HepG2 (cell line): ENCODE data around the gene NES. TPM values are rescaled to one million over a fixed set of nuclear protein-coding genes. Genes with fewer than 3 reads are reported as not detected.

Source experiments
- CBFB ChIP-seq: sonication (generic); formaldehyde crosslinking; IDR thresholded peaks from 2 replicates; pipeline ENCODE4 v1.4.0; 2020; ENCODE audit warnings: missing genetic modification reagents
- CHD4 ChIP-seq: fragments of 200-600 bp; sonication (generic); IDR thresholded peaks from 2 replicates; pipeline ENCODE4 v1.7.0; 2017; ENCODE audit warnings: mild to moderate bottlenecking, low read length, borderline replicate concordance
- MAFK ChIP-seq, 2 experiments: IDR thresholded peaks in 1 of 2; conservative IDR thresholded peaks in 1 of 2; 2 replicates each; pipeline ENCODE4 v1.6.1; 2011; ENCODE audit warnings: improper control_type of control experiment in 2 of 2, low read length in 2 of 2
- MEIS2 ChIP-seq: sonication (generic); formaldehyde crosslinking; IDR thresholded peaks from 2 replicates; pipeline ENCODE4 v1.9.0; 2021; ENCODE audit warnings: mild to moderate bottlenecking, missing genetic modification reagents
- MXD1 ChIP-seq: sonication (generic); formaldehyde crosslinking; IDR thresholded peaks from 2 replicates; pipeline ENCODE4 v1.4.0; 2020; ENCODE audit warnings: mild to moderate bottlenecking, missing genetic modification reagents
- NONO ChIP-seq, 2 experiments: fragments of 450-650 bp in 1 of 2; sonication (generic) in 1 of 2; formaldehyde crosslinking in 1 of 2; IDR thresholded peaks in 1 of 2; conservative IDR thresholded peaks in 1 of 2; 2 replicates each; pipeline versions ENCODE4 v1.6.1 to v1.8.0; 2017 to 2022; ENCODE audit warnings: mild to moderate bottlenecking in 1 of 2, missing genetic modification reagents in 1 of 2, moderate library complexity in 1 of 2
- UBTF ChIP-seq: sonication (generic); formaldehyde crosslinking; IDR thresholded peaks from 2 replicates; pipeline ENCODE4 v1.4.0; 2020; ENCODE audit warnings: mild to moderate bottlenecking, missing genetic modification reagents
- ZFP91 ChIP-seq: sonication (generic); formaldehyde crosslinking; IDR thresholded peaks from 2 replicates; pipeline ENCODE4 v1.9.0; 2022; ENCODE audit warnings: missing genetic modification reagents, mild to moderate bottlenecking, borderline replicate concordance
- ZNF230 ChIP-seq: sonication (generic); formaldehyde crosslinking; IDR thresholded peaks from 2 replicates; pipeline ENCODE4 v1.4.0; 2020; ENCODE audit warnings: mild to moderate bottlenecking, missing genetic modification reagents
- ZNF574 ChIP-seq: sonication (generic); formaldehyde crosslinking; IDR thresholded peaks from 2 replicates; pipeline ENCODE4 v1.4.0; 2020; ENCODE audit warnings: missing genetic modification reagents
- ZNF615 ChIP-seq: sonication (generic); formaldehyde crosslinking; IDR thresholded peaks from 2 replicates; pipeline ENCODE4 v1.5.0; 2020; ENCODE audit warnings: mild to moderate bottlenecking, missing genetic modification reagents, borderline replicate concordance
- polyA plus RNA-seq, 8 experiments: library from polyadenylated mRNA; depleted of rRNA in 3 of 8; stranded (reverse) in 7 of 8; unstranded in 1 of 8; fragments of >200 nt; fragmentation: Illumina TruSeq in 4 of 8; extraction: Trizol in 4 of 8; gene quantifications; 2 replicates each; pipeline versions ENCODE4 v1.2.1 to v1.2.3, GENCODE V29; 2011 to 2016; ENCODE audit warnings: low read depth in 4 of 8, missing spikeins in 1 of 8, mixed read lengths in 1 of 8; ENCODE audit not compliant: insufficient read depth in 1 of 8
- total RNA-seq, 5 experiments: library from RNA; depleted of rRNA; stranded (reverse); fragments of >200 nt; fragmentation: Illumina TruSeq; extraction: Trizol; gene quantifications; 2 replicates each; pipeline ENCODE4 v1.2.3, GENCODE V29; 2016; ENCODE audit warnings: low read depth in 1 of 5
- TF ChIP-seq, protein P1 (sequence below): IDR thresholded peaks from 2 replicates; pipeline ENCODE4 v1.6.1; 2012; ENCODE audit warnings: inconsistent platforms
- TF ChIP-seq, protein P2 (sequence below): sonication (generic); formaldehyde crosslinking; IDR thresholded peaks from 2 replicates; pipeline ENCODE4 v1.5.1; 2020; ENCODE audit warnings: missing genetic modification reagents, mild to moderate bottlenecking, borderline replicate concordance
- TF ChIP-seq, protein P3 (sequence below): IDR thresholded peaks from 2 replicates; pipeline ENCODE4 v1.6.1; 2016
- TF ChIP-seq, protein P4 (sequence below): sonication (generic); formaldehyde crosslinking; IDR thresholded peaks from 2 replicates; pipeline ENCODE4 v1.4.0; 2020; ENCODE audit warnings: missing genetic modification reagents

The NES gene
- total and polyA plus RNA-seq, 2 of the 13 experiments (the other 11 are each of a cell fraction or from before 2014, with no cell fraction given), result 1.7 to 16.6 TPM

DNA sequence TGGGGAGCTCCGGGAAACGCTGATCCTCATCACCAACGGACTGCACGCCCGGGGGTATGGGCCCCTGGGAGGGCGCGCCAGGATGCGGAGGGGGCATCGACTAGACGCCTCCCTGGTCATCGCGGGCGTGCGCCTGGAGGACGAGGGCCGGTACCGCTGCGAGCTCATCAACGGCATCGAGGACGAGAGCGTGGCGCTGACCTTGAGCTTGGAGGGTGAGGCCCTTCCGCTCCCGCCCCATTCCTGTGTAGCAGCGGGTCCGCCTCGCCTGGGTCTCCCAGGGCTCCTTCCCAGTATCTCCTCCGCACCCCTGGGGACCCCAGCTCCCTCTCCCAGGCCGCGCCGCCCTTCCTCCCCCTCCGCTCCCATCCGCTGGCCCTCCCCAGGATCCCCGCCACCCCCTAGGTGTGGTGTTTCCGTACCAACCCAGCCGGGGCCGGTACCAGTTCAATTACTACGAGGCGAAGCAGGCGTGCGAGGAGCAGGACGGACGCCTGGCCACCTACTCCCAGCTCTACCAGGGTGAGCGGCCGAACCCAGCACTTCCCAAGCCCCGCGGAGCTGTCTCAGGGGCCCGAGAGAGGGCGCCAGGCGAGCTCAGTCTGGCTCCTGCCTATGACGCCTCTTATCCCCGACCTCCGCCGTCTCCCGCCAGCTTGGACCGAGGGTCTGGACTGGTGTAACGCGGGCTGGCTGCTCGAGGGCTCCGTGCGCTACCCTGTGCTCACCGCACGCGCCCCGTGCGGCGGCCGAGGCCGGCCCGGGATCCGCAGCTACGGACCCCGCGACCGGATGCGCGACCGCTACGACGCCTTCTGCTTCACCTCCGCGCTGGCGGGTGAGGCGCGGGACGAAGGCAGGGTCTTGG lies 53.0 kb downstream of the NES start (continued):
- TF ChIP-seq MAFK (conservative IDR thresholded peaks at IDR 0.05 in 1 of 2, IDR thresholded peaks at IDR 0.05 in 1 of 2; ENCODE audit: low read length in 2 of 2) (no peak), ZFP91 (CRISPR knock-in tag) (peak; percentile 29; the same call in 1 of the 2 replicates), MEIS2 (0 out of 2 replicates have a peak, but pooled peaks have one; percentile 23), ZNF230 (CRISPR knock-in tag) (no peak), NONO (IDR thresholded peaks at IDR 0.05) (no peak), NONO (CRISPR knock-in tag; conservative IDR thresholded peaks at IDR 0.05) (peak; percentile 21; the same call in 1 of the 2 replicates), ZNF574 (no peak), CHD4 (no peak), CBFB (CRISPR knock-in tag) (0 out of 2 replicates have a peak, but pooled peaks have one; percentile 28), ZNF615 (CRISPR knock-in tag) (no peak), MXD1 (CRISPR knock-in tag) (no peak), UBTF (CRISPR knock-in tag) (peak; percentile 74)
- TF ChIP-seq, protein P1, sequence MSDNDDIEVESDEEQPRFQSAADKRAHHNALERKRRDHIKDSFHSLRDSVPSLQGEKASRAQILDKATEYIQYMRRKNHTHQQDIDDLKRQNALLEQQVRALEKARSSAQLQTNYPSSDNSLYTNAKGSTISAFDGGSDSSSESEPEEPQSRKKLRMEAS, result peak; percentile 57; the same call in 1 of the 2 replicates
- TF ChIP-seq, protein P2, sequence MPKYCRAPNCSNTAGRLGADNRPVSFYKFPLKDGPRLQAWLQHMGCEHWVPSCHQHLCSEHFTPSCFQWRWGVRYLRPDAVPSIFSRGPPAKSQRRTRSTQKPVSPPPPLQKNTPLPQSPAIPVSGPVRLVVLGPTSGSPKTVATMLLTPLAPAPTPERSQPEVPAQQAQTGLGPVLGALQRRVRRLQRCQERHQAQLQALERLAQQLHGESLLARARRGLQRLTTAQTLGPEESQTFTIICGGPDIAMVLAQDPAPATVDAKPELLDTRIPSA, result 0 out of 2 replicates have a peak, but pooled peaks have one; percentile 45
- TF ChIP-seq, protein P3, sequence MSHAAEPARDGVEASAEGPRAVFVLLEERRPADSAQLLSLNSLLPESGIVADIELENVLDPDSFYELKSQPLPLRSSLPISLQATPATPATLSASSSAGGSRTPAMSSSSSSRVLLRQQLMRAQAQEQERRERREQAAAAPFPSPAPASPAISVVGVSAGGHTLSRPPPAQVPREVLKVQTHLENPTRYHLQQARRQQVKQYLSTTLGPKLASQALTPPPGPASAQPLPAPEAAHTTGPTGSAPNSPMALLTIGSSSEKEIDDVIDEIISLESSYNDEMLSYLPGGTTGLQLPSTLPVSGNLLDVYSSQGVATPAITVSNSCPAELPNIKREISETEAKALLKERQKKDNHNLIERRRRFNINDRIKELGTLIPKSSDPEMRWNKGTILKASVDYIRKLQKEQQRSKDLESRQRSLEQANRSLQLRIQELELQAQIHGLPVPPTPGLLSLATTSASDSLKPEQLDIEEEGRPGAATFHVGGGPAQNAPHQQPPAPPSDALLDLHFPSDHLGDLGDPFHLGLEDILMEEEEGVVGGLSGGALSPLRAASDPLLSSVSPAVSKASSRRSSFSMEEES (CRISPR knock-in tag), result 0 out of 2 replicates have a peak, but pooled peaks have one; percentile 12
- TF ChIP-seq, protein P4, sequence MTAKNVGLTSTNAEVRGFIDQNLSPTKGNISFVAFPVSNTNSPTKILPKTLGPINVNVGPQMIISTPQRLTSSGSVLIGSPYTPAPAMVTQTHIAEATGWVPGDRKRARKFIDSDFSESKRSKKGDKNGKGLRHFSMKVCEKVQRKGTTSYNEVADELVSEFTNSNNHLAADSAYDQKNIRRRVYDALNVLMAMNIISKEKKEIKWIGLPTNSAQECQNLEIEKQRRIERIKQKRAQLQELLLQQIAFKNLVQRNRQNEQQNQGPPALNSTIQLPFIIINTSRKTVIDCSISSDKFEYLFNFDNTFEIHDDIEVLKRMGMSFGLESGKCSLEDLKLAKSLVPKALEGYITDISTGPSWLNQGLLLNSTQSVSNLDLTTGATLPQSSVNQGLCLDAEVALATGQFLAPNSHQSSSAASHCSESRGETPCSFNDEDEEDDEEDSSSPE (CRISPR knock-in tag), result peak; percentile 35; the same call in 1 of the 2 replicates
